SK-N-SH (cell line): ENCODE results near the gene CDHR3. TPM values are rescaled to one million over a fixed set of nuclear protein-coding genes. Genes with fewer than 3 reads are reported as not detected.

Source experiments
- CTCF ChIA-PET: fragments of 300-600, 350-600 bp; formaldehyde crosslinking; extraction: SDS; loops from one replicate; lab custom pipeline; 2021; lab: Yijun Ruan, JAX
- POLR2A ChIA-PET: fragments of 350-600 bp; sonication (Branson Sonifier 250); formaldehyde crosslinking; extraction: SDS; loops from one replicate; lab custom pipeline; 2020; ENCODE audit warnings: antibody characterized with exemption, inconsistent platforms; lab: Yijun Ruan, JAX
- DNase-seq: peaks from one replicate; pipeline ENCODE4 v3.0.0; 2012
- H2AFZ ChIP-seq: fragments of 200-600 bp; sonication (generic); 2 replicates; pipeline ENCODE4 v1.8.1; 2016; ENCODE audit warnings: antibody characterized with exemption, mild to moderate bottlenecking, low read depth
- H3F3A ChIP-seq: fragments of 200-600 bp; sonication (generic); replicated peaks from 2 replicates; pipeline ENCODE3; 2016; ENCODE audit warnings: antibody characterized with exemption, mild to moderate bottlenecking; ENCODE audit not compliant: insufficient read depth
- H3K27ac ChIP-seq, 2 experiments: fragments of 200-500 bp in 1 of 2; fragments of 200-600 bp in 1 of 2; sonication (Bioruptor generic) in 1 of 2; sonication (generic), shearing (Covaris generic) in 1 of 2; 2 replicates each; pipeline versions ENCODE4 v1.5.1 to v1.6.1; 2014 to 2016; ENCODE audit warnings: low read depth in 2 of 2, inconsistent platforms in 1 of 2, low read length in 1 of 2, mild to moderate bottlenecking in 1 of 2, mixed read lengths in 1 of 2
- H3K27me3 ChIP-seq: fragments of 200-600 bp; sonication (generic), shearing (Covaris generic); 2 replicates; pipeline ENCODE4 v1.6.1; 2016; ENCODE audit warnings: mixed run types; ENCODE audit not compliant: insufficient read depth
- H3K36me3 ChIP-seq, 2 experiments: fragments of 200-500 bp in 1 of 2; fragments of 200-600 bp in 1 of 2; sonication (Bioruptor generic) in 1 of 2; sonication (generic) in 1 of 2; replicated peaks in 1 of 2; 2 replicates each; pipeline versions ENCODE3 to v1.5.1; 2014 to 2016; ENCODE audit warnings: low read length in 1 of 2, mild to moderate bottlenecking in 1 of 2; ENCODE audit not compliant: insufficient read depth in 2 of 2, control insufficient read depth in 1 of 2
- H3K4me1 ChIP-seq, 2 experiments: fragments of 200-500 bp in 1 of 2; fragments of 200-600 bp in 1 of 2; sonication (Bioruptor generic) in 1 of 2; sonication (generic), shearing (Covaris generic) in 1 of 2; 2 replicates each; pipeline versions ENCODE4 v1.5.1 to v1.6.1; 2014 to 2016; ENCODE audit warnings: low read depth in 1 of 2, low read length in 1 of 2, mixed run types in 1 of 2; ENCODE audit not compliant: insufficient read depth in 2 of 2, control insufficient read depth in 1 of 2
- H3K4me2 ChIP-seq: fragments of 200-600 bp; sonication (generic), shearing (Covaris generic); 2 replicates; pipeline ENCODE4 v1.6.1; 2017; ENCODE audit warnings: mixed run types
- H3K4me3 ChIP-seq, 2 experiments: fragments of 200-500 bp in 1 of 2; fragments of 200-600 bp in 1 of 2; sonication (Bioruptor generic) in 1 of 2; sonication (generic), shearing (Covaris generic) in 1 of 2; 2 replicates each; pipeline versions ENCODE4 v1.5.1 to v1.8.1; 2014 to 2016; ENCODE audit warnings: low read depth in 2 of 2, inconsistent platforms in 1 of 2, low read length in 1 of 2, mild to moderate bottlenecking in 1 of 2, mixed read lengths in 1 of 2, moderate library complexity in 1 of 2
- H3K79me2 ChIP-seq: fragments of 200-600 bp; sonication (generic); 2 replicates; pipeline ENCODE4 v1.8.1; 2017; ENCODE audit warnings: mild to moderate bottlenecking; ENCODE audit not compliant: insufficient read depth
- H3K9ac ChIP-seq: fragments of 200-600 bp; sonication (generic); 2 replicates; pipeline ENCODE4 v1.6.1; 2017; ENCODE audit warnings: mixed run types
- H3K9me2 ChIP-seq: fragments of 200-600 bp; sonication (generic); 2 replicates; pipeline ENCODE4 v1.6.1; 2017; ENCODE audit warnings: mixed run types
- H3K9me3 ChIP-seq: fragments of 200-600 bp; sonication (generic); 2 replicates; pipeline ENCODE4 v1.6.1; 2017; ENCODE audit warnings: mixed run types, mild to moderate bottlenecking, moderate library complexity
- H4K20me1 ChIP-seq: fragments of 200-600 bp; sonication (generic); 2 replicates; pipeline ENCODE4 v1.6.1; 2017; ENCODE audit warnings: mild to moderate bottlenecking, mixed run types; ENCODE audit not compliant: insufficient read depth
- CTCF ChIP-seq: fragments of 200-600 bp; sonication (generic); IDR thresholded peaks from 2 replicates; pipeline ENCODE4 v1.6.1; 2017; ENCODE audit warnings: antibody characterized with exemption, mild to moderate bottlenecking, moderate library complexity
- EP300 ChIP-seq, 2 experiments: IDR thresholded peaks; 2 replicates each; pipeline versions ENCODE4 v1.4.0 to v1.6.1; 2012; ENCODE audit warnings: borderline replicate concordance in 1 of 2, low read depth in 1 of 2, low read length in 1 of 2
- EZH2phosphoT487 ChIP-seq: fragments of 200-600 bp; sonication (generic); IDR thresholded peaks from 2 replicates; pipeline ENCODE4 v1.6.1; 2017; ENCODE audit warnings: low read depth, mixed run types, mild to moderate bottlenecking, antibody characterized with exemption, moderate library complexity, borderline replicate concordance
- FOXJ3 ChIP-seq: sonication (generic); formaldehyde crosslinking; IDR thresholded peaks from 2 replicates; pipeline ENCODE4 v1.5.1; 2020; ENCODE audit warnings: mild to moderate bottlenecking, missing genetic modification reagents
- FOXM1 ChIP-seq: IDR thresholded peaks from 2 replicates; pipeline ENCODE4 v1.4.0; 2012; ENCODE audit warnings: low read depth, mild to moderate bottlenecking
- GATA2 ChIP-seq: sonication (generic); formaldehyde crosslinking; IDR thresholded peaks from 2 replicates; pipeline ENCODE4 v1.5.0; 2020; ENCODE audit warnings: mild to moderate bottlenecking, missing genetic modification reagents
- JUND ChIP-seq: IDR thresholded peaks from 2 replicates; pipeline ENCODE4 v1.4.0; 2012
- MAX ChIP-seq: IDR thresholded peaks from 2 replicates; pipeline ENCODE4 v1.4.0; 2012; ENCODE audit warnings: low read depth
- MEF2A ChIP-seq: IDR thresholded peaks from 2 replicates; pipeline ENCODE4 v1.4.0; 2012; ENCODE audit warnings: low read depth, borderline replicate concordance
- NFIC ChIP-seq: IDR thresholded peaks from 2 replicates; pipeline ENCODE4 v1.4.0; 2012; ENCODE audit warnings: borderline replicate concordance
- POLR2AphosphoS5 ChIP-seq: IDR thresholded peaks from 2 replicates; pipeline ENCODE4 v1.6.1; 2012; ENCODE audit warnings: low read depth, low read length
- RAD21 ChIP-seq: IDR thresholded peaks from 2 replicates; pipeline ENCODE4 v1.6.1; 2012; ENCODE audit warnings: mild to moderate bottlenecking, low read length
- RCOR1 ChIP-seq: fragments of 150-350 bp; IDR thresholded peaks from 2 replicates; pipeline ENCODE4 v1.6.1; 2017; ENCODE audit warnings: antibody characterized with exemption, low read length
- RXRA ChIP-seq: IDR thresholded peaks from 2 replicates; pipeline ENCODE4 v1.4.0; 2012; ENCODE audit warnings: low read depth, mild to moderate bottlenecking, borderline replicate concordance
- SIN3A ChIP-seq: IDR thresholded peaks from 2 replicates; pipeline ENCODE4 v1.6.1; 2012; ENCODE audit warnings: low read depth, mild to moderate bottlenecking, low read length, moderate library complexity, borderline replicate concordance
- SMC3 ChIP-seq: IDR thresholded peaks from 2 replicates; pipeline ENCODE4 v1.6.1; 2012; ENCODE audit warnings: low read depth, low read length, improper control_type of control experiment
- TCF12 ChIP-seq: IDR thresholded peaks from 2 replicates; pipeline ENCODE4 v1.4.0; 2012
- TEAD4 ChIP-seq: IDR thresholded peaks from 2 replicates; pipeline ENCODE4 v1.4.0; 2012; ENCODE audit warnings: mild to moderate bottlenecking, borderline replicate concordance; ENCODE audit not compliant: insufficient read depth
- YY1 ChIP-seq: IDR thresholded peaks from 2 replicates; pipeline ENCODE4 v1.4.0; 2012; ENCODE audit warnings: low read depth, mild to moderate bottlenecking
- ZBTB33 ChIP-seq: IDR thresholded peaks from 2 replicates; pipeline ENCODE4 v1.4.0; 2012; ENCODE audit warnings: low read depth, borderline replicate concordance
- WGBS: methylation state at CpG from one replicate; pipeline ENCODE4 v1.1.6; 2017; ENCODE audit warnings: low lambda C conversion rate; 5-methylcytosine and 5-hydroxymethylcytosine counted together
- polyA plus RNA-seq, 3 experiments: library from polyadenylated mRNA; depleted of rRNA; stranded (reverse); fragments of >200 nt; gene quantifications; 2 replicates each; pipeline ENCODE4 v1.2.3, GENCODE V29; 2012
- TF ChIP-seq, protein P1 (sequence below): IDR thresholded peaks from 2 replicates; pipeline ENCODE4 v1.4.0; 2012; ENCODE audit warnings: low read depth, borderline replicate concordance
- TF ChIP-seq, protein P2 (sequence below): IDR thresholded peaks from 2 replicates; pipeline ENCODE4; 2012

CDHR3 gene
- polyA plus RNA-seq, 1 of the 3 experiments (the other 2 are of a cell fraction) = 7.5 TPM

- no peaks in the 10 kb centered on the region for H3K27me3 ChIP-seq
- H2AFZ ChIP-seq = no peak overlapping the region
- no peaks in the 10 kb centered on the region for H3K36me3 ChIP-seq
- H3K9ac ChIP-seq = no peak overlapping the region
- H3F3A ChIP-seq = peaks cover 8% of the 10 kb centered on the region
- peak; percentile 53 for TF ChIP-seq POLR2AphosphoS5
- TF ChIP-seq SMC3 = no peak
- TF ChIP-seq NFIC = no peak
- TF ChIP-seq RAD21 = no peak
- TF ChIP-seq EP300 (IDR thresholded peaks at IDR 0.05; ENCODE audit: borderline replicate concordance in 1 of 2, low read depth in 1 of 2, low read length in 1 of 2) = peak in 1 of 2 experiments; percentile 65; a peak in 1 of 4 replicates
- 0 out of 2 replicates have a peak, but pooled peaks have one; percentile 37 for TF ChIP-seq SIN3A
- TF ChIP-seq FOXM1 = no peak
- no peak for TF ChIP-seq EZH2phosphoT487
- no peak for TF ChIP-seq GATA2
- no peak for TF ChIP-seq RXRA
- TF ChIP-seq ZBTB33 = no peak
- TF ChIP-seq, protein P1, sequence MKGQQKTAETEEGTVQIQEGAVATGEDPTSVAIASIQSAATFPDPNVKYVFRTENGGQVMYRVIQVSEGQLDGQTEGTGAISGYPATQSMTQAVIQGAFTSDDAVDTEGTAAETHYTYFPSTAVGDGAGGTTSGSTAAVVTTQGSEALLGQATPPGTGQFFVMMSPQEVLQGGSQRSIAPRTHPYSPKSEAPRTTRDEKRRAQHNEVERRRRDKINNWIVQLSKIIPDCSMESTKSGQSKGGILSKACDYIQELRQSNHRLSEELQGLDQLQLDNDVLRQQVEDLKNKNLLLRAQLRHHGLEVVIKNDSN = no peak
- peak; percentile 95 for TF ChIP-seq TCF12
- TF ChIP-seq FOXJ3 = no peak
- TF ChIP-seq YY1 = no peak
- no peak for TF ChIP-seq TEAD4
- no peak for TF ChIP-seq MAX
- TF ChIP-seq, protein P2, sequence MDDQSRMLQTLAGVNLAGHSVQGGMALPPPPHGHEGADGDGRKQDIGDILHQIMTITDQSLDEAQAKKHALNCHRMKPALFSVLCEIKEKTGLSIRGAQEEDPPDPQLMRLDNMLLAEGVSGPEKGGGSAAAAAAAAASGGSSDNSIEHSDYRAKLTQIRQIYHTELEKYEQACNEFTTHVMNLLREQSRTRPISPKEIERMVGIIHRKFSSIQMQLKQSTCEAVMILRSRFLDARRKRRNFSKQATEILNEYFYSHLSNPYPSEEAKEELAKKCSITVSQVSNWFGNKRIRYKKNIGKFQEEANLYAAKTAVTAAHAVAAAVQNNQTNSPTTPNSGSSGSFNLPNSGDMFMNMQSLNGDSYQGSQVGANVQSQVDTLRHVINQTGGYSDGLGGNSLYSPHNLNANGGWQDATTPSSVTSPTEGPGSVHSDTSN = peak; percentile 78
- no peak for TF ChIP-seq MEF2A
- TF ChIP-seq RCOR1 = no peak
- peak; percentile 42; the same call in 1 of the 2 replicates for TF ChIP-seq JUND
- no peak for TF ChIP-seq CTCF
- no peak overlapping the region for H3K4me3 ChIP-seq
- peaks cover 36 to 80% of the 10 kb centered on the region in 2 experiments for H3K4me1 ChIP-seq
- peak overlapping the region; percentile 18 to 56; a peak in 3 of 4 replicates for H3K27ac ChIP-seq
- DNase-seq = peak; percentile 61
- H4K20me1 ChIP-seq = no peaks in the 10 kb centered on the region
- H3K79me2 ChIP-seq = no peaks in the 10 kb centered on the region
- ChIA-PET POLR2A (interaction anchor here (1.3 kb wide), 1 partner anchor 44 kb away, joined by 5 read pairs; the partner anchor contains the start of gene SYPL1), CTCF (interaction anchor here (0.8 to 9.0 kb wide), 5 partner anchors 11 to 83 kb away, joined by 3 to 109 read pairs (median 5); no protein-coding TSS in a partner anchor)
- 51% methylated on average over 4 of the region's 4 CpGs for WGBS
- H3K9me3 ChIP-seq = no peaks in the 10 kb centered on the region
- H3K4me2 ChIP-seq = peak overlapping the region; percentile 5; the same call in 1 of the 2 replicates
- H3K9me2 ChIP-seq = no peaks in the 10 kb centered on the region
These were observed 105.5 kb downstream of the CDHR3 start for GRCh38 chr7:106068538-106068961.
